Rectal smooth muscle tissue (tissue), 1 donor: ENCODE data around the gene SHROOM3.

ENCODE experiments used
- H3K27ac ChIP-seq: one replicate; pipeline ENCODE4 v1.7.0; 2013; ENCODE audit warnings: low read depth, low read length, inconsistent platforms
- H3K27me3 ChIP-seq: one replicate; pipeline ENCODE4 v1.7.0; 2013; ENCODE audit warnings: low read length; ENCODE audit not compliant: control insufficient read depth, insufficient read depth
- H3K36me3 ChIP-seq: one replicate; pipeline ENCODE4 v1.7.0; 2013; ENCODE audit warnings: low read length; ENCODE audit not compliant: control insufficient read depth, insufficient read depth
- H3K4me1 ChIP-seq: one replicate; pipeline ENCODE4 v1.7.0; 2013; ENCODE audit warnings: low read length; ENCODE audit not compliant: control insufficient read depth, insufficient read depth
- H3K4me3 ChIP-seq: one replicate; pipeline ENCODE4 v1.7.0; 2013; ENCODE audit warnings: low read length
- H3K9ac ChIP-seq: one replicate; pipeline ENCODE4 v1.7.0; 2013; ENCODE audit warnings: low read length

SHROOM3 gene

DNA sequence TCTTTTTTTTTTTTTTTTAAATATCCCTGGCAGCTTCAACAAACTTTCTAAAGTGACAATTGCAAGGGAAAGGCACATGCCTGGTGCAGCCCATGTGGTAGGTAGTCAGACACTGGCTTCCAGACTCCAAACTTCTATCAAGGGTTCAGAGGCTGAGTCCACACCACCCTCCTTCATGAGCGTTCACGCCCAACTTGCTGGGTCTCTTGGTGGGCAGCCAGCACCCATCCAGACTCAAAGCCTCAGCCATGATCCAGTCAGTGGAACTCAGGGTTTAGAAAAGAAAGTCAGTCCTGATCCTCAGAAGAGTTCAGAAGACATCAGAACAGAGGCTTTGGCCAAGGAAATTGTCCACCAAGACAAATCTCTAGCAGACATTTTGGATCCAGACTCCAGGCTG, 321.4 kb downstream of the SHROOM3 start:
- H3K4me3 ChIP-seq = no peak overlapping the region
- H3K27me3 ChIP-seq = no peaks in the 10 kb centered on the region
- H3K4me1 ChIP-seq = peaks cover 3% of the 10 kb centered on the region
- H3K27ac ChIP-seq = no peak overlapping the region
- H3K36me3 ChIP-seq = peaks cover 2% of the 10 kb centered on the region
- no peak overlapping the region for H3K9ac ChIP-seq

DNA sequence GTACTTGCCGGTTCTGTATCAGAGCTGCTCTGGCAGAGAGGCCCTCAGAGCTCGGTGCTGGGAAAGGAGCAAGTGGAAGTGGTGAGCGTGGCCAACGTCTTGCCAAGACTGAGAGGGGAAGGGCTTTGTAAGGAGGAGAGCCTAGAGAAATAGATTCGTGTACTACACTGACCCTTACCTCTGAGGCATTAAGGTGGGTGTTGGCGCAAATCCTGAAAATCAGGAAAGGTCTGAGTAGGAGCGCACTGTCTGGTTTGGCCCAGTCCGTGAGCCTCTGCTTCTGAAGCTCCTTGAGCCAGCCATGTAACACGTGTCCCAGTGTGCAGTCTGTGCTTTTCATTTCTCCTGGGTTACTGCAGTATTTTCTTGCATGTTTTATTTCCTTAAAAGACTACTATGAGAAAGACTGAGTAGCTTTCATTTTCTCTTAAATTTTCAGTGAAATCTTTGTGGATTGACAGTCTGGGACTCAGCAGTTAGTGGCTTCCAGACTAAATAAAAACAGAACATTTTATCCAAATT, 322.4 kb downstream of the SHROOM3 start:
- no peak overlapping the region for H3K4me3 ChIP-seq
- peaks cover 3% of the 10 kb centered on the region for H3K4me1 ChIP-seq
- H3K27me3 ChIP-seq = no peaks in the 10 kb centered on the region
- no peak overlapping the region for H3K27ac ChIP-seq
- no peak overlapping the region for H3K9ac ChIP-seq
- peaks cover 2% of the 10 kb centered on the region for H3K36me3 ChIP-seq

DNA sequence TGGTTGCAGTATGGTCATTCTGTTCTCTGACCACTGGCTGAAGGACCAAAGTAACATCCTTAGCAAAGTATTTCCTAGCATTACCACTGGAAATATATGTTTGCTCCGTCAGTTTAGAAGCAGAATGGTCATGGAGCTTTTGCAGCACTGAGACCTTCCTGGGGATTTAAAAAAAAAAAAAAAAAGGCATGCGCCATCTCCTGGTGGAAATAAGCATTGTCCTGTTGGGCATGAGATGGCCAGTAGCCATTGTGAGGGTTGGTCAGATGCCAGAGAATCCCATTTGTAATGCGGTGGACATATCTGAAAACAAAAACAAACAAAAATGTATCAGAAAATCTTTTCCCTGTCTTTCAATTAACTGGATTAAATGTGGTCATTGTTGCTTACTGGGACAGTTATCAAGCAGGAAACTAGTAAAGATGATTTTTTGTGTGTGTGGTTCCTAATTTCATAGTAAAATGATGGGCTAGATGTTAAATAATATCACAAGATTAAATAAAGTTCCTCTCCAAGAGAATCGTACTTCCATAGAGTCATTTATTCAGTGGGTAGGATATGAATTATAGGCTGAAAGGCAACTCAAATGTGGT, 323.4 kb downstream of the SHROOM3 start:
- Histone ChIP-seq H3K9ac (no peak overlapping the region), H3K27ac (no peak overlapping the region), H3K27me3 (no peaks in the 10 kb centered on the region), H3K36me3 (peaks cover 2% of the 10 kb centered on the region), H3K4me3 (no peak overlapping the region), H3K4me1 (peaks cover 3% of the 10 kb centered on the region)

DNA sequence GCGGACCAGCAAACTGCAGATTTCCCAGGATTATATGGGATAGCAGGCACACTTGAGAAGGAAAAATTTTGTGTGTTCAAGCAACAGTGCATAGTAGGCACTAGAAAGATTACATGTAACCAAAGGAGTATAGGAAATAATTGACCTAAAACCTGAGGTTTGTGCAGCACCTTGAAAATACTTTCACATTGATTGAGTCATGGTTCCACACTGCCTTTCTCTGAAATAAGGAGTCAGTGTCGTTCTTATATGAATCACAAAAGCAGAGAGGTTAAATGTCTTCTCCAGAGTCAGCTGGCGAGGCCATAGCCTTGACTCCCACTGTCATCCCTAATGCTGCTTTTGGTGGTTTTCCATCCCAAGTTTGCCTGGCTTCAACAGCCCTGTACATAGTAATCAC, 324.0 kb downstream of the SHROOM3 start:
- no peak overlapping the region for H3K4me3 ChIP-seq
- peaks cover 3% of the 10 kb centered on the region for H3K4me1 ChIP-seq
- peaks cover 2% of the 10 kb centered on the region for H3K36me3 ChIP-seq
- no peak overlapping the region for H3K27ac ChIP-seq
- no peaks in the 10 kb centered on the region for H3K27me3 ChIP-seq
- no peak overlapping the region for H3K9ac ChIP-seq

DNA sequence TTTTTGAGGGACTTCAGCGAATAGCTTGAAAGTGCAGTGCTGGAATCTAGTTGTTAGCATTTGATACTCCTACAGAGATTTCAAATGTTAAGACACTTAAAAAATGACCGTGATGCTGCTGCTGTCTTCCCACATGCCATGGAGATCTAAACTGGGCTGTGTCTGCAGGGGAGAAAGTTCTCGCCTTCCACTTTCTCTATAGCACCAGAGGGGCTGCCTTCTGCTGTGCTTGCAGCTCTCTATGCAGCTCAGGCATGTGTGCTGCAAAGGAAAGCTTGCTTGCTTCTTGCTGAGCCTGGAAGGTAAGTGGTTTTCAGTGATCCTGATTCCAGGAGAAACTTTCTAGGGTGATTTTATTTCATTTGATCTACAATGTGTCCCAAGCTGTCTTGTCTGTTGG, 325.2 kb downstream of the SHROOM3 start:
- no peak overlapping the region for H3K4me3 ChIP-seq

DNA sequence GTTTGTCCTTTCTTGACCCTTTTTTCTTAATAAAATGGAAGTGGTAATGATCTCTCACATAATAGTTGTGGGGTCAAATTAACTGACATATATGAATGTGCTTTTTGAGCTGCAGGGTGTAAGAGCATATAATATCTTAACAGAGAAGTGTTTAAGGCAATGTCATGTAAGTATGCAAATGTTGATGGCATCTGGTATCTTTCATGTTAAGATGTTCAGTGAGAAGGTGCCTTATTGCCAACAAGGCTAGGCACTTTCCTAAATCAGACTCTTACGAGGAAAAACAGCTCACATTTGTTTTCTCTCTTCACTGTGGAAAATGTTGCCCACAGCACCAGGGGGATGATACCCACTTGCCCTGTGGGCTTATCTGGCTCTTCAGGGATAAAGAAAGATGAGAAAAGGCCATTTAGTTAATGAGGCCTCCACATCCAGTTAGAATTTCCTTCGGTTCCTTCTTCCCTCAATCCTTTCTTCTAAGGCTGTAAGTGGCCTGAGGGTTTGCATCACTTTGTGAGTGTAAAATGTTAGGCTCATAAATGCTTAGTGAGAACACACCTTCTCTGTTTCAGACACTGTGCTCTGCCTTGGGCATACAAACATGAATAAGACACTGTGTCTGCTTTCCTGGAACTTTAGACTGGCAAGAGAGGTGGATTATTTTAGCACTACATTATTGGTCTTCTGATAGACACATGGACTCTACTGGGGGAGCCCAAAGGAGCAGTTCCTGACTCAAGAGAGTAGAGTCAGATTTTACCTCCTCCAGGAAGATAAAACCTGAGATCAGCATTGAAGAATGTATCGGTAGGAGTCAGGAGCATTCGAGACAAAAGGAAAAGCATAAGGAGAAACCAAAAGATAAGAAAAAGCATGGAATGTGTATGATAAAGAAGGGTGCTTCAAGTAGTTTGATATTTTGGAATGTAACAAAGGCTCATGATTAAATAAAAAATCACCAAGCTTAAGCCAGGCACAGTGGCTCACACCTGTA, 327.4 kb downstream of the SHROOM3 start:
- Histone ChIP-seq H3K27me3 (no peaks in the 10 kb centered on the region), H3K36me3 (no peaks in the 10 kb centered on the region), H3K4me1 (no peaks in the 10 kb centered on the region), H3K4me3 (no peak overlapping the region), H3K27ac (peak overlapping the region; percentile 46), H3K9ac (no peak overlapping the region)

More for the DNA sequence above, 325.2 kb downstream of the SHROOM3 start:
- no peaks in the 10 kb centered on the region for H3K4me1 ChIP-seq
- H3K27ac ChIP-seq = no peak overlapping the region
- H3K9ac ChIP-seq = no peak overlapping the region
- no peaks in the 10 kb centered on the region for H3K27me3 ChIP-seq
- no peaks in the 10 kb centered on the region for H3K36me3 ChIP-seq

DNA sequence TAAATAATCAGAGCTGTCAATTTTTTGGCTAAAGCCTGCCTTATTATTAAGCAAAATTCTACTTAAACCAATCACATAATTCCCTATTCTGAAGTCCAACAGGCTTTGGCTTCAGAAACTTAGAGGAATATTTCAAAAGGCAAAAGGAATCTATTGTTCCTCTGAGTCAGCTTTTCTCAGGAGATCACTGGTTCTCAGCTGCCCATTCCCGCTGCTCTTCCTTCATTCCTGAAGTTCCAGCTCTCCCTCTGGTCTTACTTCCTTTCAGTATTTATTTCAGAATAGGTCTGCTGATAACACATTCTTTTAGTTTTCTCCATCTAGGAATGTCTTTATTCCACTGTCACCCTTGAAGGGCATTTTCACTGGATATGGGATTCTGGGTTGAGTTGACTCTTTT, 329.2 kb downstream of the SHROOM3 start:
- H3K4me3 ChIP-seq = no peak overlapping the region
- H3K36me3 ChIP-seq = no peaks in the 10 kb centered on the region
- H3K4me1 ChIP-seq = no peaks in the 10 kb centered on the region
- no peaks in the 10 kb centered on the region for H3K27me3 ChIP-seq
- no peak overlapping the region for H3K27ac ChIP-seq
- no peak overlapping the region for H3K9ac ChIP-seq

DNA sequence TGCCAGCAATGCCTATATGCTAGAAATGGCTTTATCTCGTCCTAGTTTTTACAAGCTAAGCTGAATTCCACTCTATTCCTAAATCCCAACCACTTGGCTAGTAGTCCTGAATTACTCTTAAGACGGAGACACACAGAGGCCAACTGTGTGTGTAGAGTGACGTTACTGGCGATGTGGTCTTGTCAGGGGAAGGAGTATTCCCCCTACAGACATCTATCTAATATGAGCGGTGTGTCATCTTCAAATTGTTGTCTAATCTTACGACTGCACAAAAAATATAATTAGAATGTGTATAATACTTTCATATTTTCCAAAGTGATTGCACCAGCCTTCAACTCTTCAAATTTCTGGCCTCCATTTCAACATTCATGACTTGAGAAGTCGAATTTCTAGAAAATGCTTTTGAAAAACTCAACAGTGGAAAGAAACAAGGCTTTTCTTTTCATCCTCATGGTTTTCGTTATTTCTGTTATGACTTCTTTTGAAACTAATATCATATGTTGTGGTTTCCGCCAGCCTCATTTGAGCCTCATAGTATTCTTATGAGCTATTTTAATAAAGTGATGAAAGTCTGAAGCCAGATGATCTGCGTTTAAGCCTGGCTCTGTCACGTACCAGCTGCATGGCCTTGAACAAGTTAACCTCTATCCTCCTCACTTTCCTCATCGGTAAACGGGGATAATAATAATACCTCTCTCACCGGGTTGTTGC, 330.6 kb downstream of the SHROOM3 start:
- no peak overlapping the region for H3K4me3 ChIP-seq
- H3K27ac ChIP-seq = no peak overlapping the region
- H3K36me3 ChIP-seq = peaks cover 4% of the 10 kb centered on the region
- H3K9ac ChIP-seq = no peak overlapping the region
- no peaks in the 10 kb centered on the region for H3K4me1 ChIP-seq
- H3K27me3 ChIP-seq = no peaks in the 10 kb centered on the region

DNA sequence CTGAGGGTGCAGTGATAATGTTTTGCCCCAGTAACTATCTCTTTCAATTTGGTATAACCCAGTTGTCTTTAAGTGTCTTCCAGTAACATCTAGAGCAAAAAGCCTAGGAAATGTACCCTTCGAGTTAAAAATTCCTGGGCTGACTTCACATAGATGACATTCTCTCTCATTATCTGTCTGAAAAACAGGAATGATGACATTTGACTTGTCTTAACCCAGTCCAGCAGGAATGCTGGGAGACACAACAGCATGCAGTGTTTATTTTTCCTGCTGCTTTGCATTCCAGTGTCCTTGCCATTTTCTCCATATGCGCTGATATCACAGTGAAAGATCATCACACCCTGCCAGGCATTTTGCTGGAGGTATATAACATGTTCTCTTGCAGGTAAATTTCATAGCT, 333.0 kb downstream of the SHROOM3 start:
- no peak overlapping the region for H3K4me3 ChIP-seq
- no peak overlapping the region for H3K9ac ChIP-seq
- no peak overlapping the region for H3K27ac ChIP-seq

DNA sequence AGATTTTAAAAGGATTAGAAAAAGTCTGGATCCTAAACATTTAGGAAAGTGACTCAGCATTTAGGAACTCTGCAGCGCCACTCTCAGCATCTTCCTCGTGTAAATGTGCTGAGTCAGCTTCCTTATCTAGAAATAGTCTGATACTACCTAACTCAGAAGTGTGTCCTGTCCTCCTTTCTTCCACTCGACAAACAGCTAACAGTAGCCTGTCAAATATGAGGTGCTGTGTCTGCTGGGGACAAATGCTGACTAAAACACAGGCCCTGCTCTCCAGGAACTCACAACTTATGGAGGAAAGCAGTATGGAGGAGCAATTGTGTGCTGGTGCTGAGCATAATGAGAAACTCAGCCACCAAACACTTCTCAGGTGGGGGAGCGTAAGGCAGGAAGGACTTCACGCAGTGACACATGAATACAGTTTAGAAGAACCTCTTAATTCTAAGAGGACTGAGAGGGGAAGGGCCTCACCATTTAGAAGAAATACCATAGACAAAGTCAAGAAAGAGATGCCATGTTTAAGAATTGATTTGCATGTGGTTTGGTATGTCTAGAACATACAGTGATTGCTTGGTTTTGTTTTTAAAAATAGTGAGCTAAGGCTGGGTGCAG, 337.6 kb downstream of the SHROOM3 start:
- no peak overlapping the region for H3K4me3 ChIP-seq
- H3K27me3 ChIP-seq = no peaks in the 10 kb centered on the region
- H3K9ac ChIP-seq = no peak overlapping the region
- no peak overlapping the region for H3K27ac ChIP-seq
- H3K4me1 ChIP-seq = no peaks in the 10 kb centered on the region
- H3K36me3 ChIP-seq = peaks cover 20% of the 10 kb centered on the region

More for the DNA sequence above, 333.0 kb downstream of the SHROOM3 start:
- Histone ChIP-seq H3K36me3 (peaks cover 16% of the 10 kb centered on the region), H3K27me3 (no peaks in the 10 kb centered on the region), H3K4me1 (no peaks in the 10 kb centered on the region)

DNA sequence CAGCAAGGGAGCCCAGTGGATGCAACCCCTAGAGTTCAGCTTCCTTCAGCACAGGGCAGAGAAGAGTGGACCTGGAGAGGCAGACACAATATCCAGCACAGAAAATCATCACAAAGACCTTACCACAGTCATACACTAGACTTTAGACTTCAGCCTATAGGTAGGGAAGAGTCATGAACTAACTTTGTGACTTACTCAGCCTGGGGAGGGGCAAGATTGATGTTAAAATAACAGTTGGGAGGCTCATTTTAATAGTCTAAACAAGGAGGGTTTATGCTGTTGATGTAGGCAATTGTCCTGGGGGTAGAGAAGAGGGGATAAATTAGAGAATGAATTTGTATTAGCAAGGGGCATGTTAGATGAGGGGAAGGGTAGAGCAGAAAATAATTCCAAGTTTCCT, 338.7 kb downstream of the SHROOM3 start:
- H3K27ac ChIP-seq = no peak overlapping the region
- no peaks in the 10 kb centered on the region for H3K4me1 ChIP-seq
- no peak overlapping the region for H3K9ac ChIP-seq
- H3K4me3 ChIP-seq = no peak overlapping the region
- peaks cover 20% of the 10 kb centered on the region for H3K36me3 ChIP-seq
- no peaks in the 10 kb centered on the region for H3K27me3 ChIP-seq
